Measurements from ENCODE around the gene PDE7B. TPM values are rescaled to one million over a fixed set of nuclear protein-coding genes. Genes with fewer than 3 reads are reported as not detected.

Gene PDE7B
- total RNA-seq, 4 donors from 2014 or later, result 12.9 to 22.5 (median 16.4) TPM

GRCh38 chr6:136012198-136012887, 160.8 kb downstream of the PDE7B start:
- Histone ChIP-seq H3K27ac (peak overlapping the region in 2 of 4 donors; percentile 5 to 7), H3K9me3 (no peaks in the 10 kb centered on the region)

GRCh38 chr6:136012943-136013342, 161.4 kb downstream of the PDE7B start:
- Histone ChIP-seq H3K27me3 (no peaks in the 10 kb centered on the region), H3K4me1 (peaks cover 0 to 46% (median 4%) of the 10 kb centered on the region in 4 donors), H3K9me3 (no peaks in the 10 kb centered on the region), H3K36me3 (no peaks in the 10 kb centered on the region), H3K4me3 (no peak overlapping the region), H3K27ac (no peak overlapping the region)
- DNase-seq (ENCODE audit: low spot score in 2 of 2), result no peak
- WGBS, 2 donors, result 71 to 86% methylated on average over 1 of the region's 1 CpG
- no peak for TF ChIP-seq EP300 (IDR thresholded peaks at IDR 0.05)

More at GRCh38 chr6:136012198-136012887, 160.8 kb downstream of the PDE7B start:
- no peak overlapping the region for H3K4me3 ChIP-seq
- H3K4me1 ChIP-seq, result peaks cover 0 to 46% (median 4%) of the 10 kb centered on the region in 4 donors
- DNase-seq (ENCODE audit: low spot score in 2 of 2), result no peak
- TF ChIP-seq, protein P1, sequence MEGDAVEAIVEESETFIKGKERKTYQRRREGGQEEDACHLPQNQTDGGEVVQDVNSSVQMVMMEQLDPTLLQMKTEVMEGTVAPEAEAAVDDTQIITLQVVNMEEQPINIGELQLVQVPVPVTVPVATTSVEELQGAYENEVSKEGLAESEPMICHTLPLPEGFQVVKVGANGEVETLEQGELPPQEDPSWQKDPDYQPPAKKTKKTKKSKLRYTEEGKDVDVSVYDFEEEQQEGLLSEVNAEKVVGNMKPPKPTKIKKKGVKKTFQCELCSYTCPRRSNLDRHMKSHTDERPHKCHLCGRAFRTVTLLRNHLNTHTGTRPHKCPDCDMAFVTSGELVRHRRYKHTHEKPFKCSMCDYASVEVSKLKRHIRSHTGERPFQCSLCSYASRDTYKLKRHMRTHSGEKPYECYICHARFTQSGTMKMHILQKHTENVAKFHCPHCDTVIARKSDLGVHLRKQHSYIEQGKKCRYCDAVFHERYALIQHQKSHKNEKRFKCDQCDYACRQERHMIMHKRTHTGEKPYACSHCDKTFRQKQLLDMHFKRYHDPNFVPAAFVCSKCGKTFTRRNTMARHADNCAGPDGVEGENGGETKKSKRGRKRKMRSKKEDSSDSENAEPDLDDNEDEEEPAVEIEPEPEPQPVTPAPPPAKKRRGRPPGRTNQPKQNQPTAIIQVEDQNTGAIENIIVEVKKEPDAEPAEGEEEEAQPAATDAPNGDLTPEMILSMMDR (IDR thresholded peaks at IDR 0.05), result no peak
- no peaks in the 10 kb centered on the region for H3K36me3 ChIP-seq
- no peaks in the 10 kb centered on the region for H3K27me3 ChIP-seq
- WGBS, 2 donors, result 57 to 58% methylated on average over 1 of the region's 1 CpG

DNA sequence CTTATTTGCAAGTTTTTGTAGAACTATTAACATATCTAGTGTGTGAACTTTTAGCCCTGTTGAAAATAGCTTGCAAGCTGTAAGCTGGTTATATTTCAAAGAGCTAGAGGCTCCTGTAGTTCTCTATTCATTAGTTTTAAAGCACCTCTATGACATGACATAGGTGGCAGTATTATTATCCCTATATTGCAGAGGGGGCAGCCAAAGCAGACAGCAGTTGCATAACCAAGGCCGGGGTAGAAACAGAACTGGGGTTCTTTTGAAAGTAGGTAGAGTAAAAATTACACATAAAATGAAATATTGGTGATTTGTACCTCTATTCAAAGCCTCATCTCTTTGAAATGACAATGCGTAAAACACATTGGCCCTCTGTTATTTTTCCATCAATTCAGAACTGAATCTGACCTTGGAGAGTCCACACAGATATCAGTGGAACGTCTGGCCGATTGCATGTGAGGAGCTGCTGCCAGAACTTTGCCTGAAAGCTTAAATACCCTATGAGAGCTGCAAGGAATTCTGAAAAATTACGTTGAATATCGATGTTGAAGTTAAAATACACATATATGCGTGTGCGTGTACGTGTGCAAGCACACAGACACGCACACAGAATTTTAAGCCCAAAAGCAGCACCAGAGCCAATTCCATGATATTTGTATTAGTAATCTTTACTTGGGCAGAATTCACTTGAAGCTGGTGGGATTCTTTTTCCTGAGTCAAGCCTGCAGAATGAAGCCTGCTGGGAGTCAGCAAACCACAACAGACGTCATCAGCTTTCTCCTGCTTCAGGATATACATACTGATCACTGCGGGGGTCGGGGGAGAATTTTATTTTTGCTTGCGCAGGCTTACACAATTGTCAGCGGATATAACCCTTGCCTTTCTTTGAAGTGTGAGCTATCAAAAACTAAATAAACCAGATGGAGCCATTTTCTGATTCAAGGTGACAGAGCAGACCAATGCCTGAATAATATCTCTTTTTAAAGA, 163.2 kb downstream of the PDE7B start:
- peak overlapping the region in 1 of 4 donors; percentile 5 for H3K27ac ChIP-seq
- 52 to 53% methylated on average over 15 of the region's 15 CpGs for WGBS, 2 donors
- no peak overlapping the region for H3K4me3 ChIP-seq
- no peak for DNase-seq (ENCODE audit: low spot score in 2 of 2)
- H3K9me3 ChIP-seq, result no peaks in the 10 kb centered on the region
- H3K36me3 ChIP-seq, result no peaks in the 10 kb centered on the region
- peaks cover 0 to 46% (median 4%) of the 10 kb centered on the region in 4 donors for H3K4me1 ChIP-seq
- H3K27me3 ChIP-seq, result no peaks in the 10 kb centered on the region
- TF ChIP-seq POLR2A (IDR thresholded peaks at IDR 0.05), result no peak
- TF ChIP-seq, protein P1 (IDR thresholded peaks at IDR 0.05), result no peak
- no peak for TF ChIP-seq EP300 (IDR thresholded peaks at IDR 0.05)

DNA sequence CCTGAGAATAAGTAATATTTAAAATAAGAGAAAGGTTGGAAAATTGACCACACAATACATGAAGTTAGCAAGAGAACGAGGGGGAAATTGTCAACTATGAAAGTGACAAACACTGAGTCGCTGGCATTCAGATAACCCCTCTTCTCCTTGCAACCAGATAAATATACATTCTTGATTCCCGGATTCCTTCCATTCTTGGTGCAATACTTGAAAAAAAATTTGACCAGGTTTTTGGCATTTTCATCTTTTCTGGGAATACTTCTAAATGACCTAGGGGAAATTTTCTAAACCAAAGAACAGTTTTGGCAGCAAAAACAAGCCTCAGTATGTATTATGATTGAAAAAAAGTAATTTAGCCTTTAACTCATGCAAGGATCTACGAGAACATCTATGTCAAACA, 164.0 kb downstream of the PDE7B start:
- H3K9me3 ChIP-seq, result no peaks in the 10 kb centered on the region
- no peaks in the 10 kb centered on the region for H3K27me3 ChIP-seq
- H3K27ac ChIP-seq, result peak overlapping the region in 1 of 4 donors; percentile 5
- H3K4me1 ChIP-seq, result peaks cover 0 to 46% (median 4%) of the 10 kb centered on the region in 4 donors
- 37 to 42% methylated on average over 4 of the region's 4 CpGs for WGBS, 2 donors
- DNase-seq (ENCODE audit: low spot score in 2 of 2), result no peak
- no peak overlapping the region for H3K4me3 ChIP-seq
- TF ChIP-seq, protein P1 (IDR thresholded peaks at IDR 0.05), result no peak
- TF ChIP-seq EP300 (IDR thresholded peaks at IDR 0.05) (no peak), POLR2A (IDR thresholded peaks at IDR 0.05) (no peak)
- no peaks in the 10 kb centered on the region for H3K36me3 ChIP-seq

- H3K4me3 ChIP-seq, result no peak overlapping the region
- DNase-seq (ENCODE audit: low spot score in 2 of 2), result no peak
- H3K9me3 ChIP-seq, result no peaks in the 10 kb centered on the region
- no peaks in the 10 kb centered on the region for H3K36me3 ChIP-seq
- 83 to 85% methylated on average over 9 of the region's 9 CpGs for WGBS, 2 donors
- no peak for TF ChIP-seq EP300 (IDR thresholded peaks at IDR 0.05)
- no peak for TF ChIP-seq POLR2A (IDR thresholded peaks at IDR 0.05)
- TF ChIP-seq, protein P1 (IDR thresholded peaks at IDR 0.05), result no peak
- H3K4me1 ChIP-seq, result peaks cover 0 to 41% (median 4%) of the 10 kb centered on the region in 4 donors
- H3K27ac ChIP-seq, result no peak overlapping the region
- no peaks in the 10 kb centered on the region for H3K27me3 ChIP-seq
Measured at GRCh38 chr6:136016228-136017225, 165.0 kb downstream of the PDE7B start.

Data from tibial nerve (tissue), 4 donors.